Hematopoietic multipotent progenitor cell treated with erythropoietin and hydrocortisone succinate and interleukin-3 and kit ligand, for 15 days (in vitro differentiated cells): ENCODE measurements around the gene ZNF638.
A peak's percentile ranks its signal among the peaks of the same experiment; 100 is the strongest.
"Not testable (repeated sequence)": the region's sequence is repeated elsewhere in the genome, so short reads cannot be mapped to it uniquely, and the experiment has no call there.

ENCODE experiments used
- DNase-seq: peaks from one replicate; pipeline ENCODE4 v3.0.0-alpha.2; 2015; ENCODE audit warnings: low spot score

The ZNF638 gene

DNA sequence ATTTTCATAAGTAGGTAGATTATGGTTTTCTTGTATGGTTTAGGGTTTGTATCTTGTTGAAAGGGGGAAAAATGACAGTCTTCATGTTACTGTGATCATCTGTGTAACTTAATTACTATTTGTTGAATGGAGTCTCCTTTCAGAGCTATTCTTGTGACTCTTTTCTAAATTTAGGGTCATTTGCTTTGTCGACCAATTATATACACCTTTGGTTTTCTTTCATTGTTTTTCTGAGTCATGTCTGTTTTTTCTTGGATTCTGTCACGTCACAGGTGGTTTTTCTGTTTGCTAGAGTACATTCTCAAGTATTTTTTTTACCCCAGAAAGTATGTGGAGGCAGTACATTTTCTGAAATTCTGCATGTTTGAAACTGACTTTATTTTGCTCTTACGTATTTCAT lies 78.0 kb downstream of the ZNF638 start:
- DNase-seq = no peak

DNA sequence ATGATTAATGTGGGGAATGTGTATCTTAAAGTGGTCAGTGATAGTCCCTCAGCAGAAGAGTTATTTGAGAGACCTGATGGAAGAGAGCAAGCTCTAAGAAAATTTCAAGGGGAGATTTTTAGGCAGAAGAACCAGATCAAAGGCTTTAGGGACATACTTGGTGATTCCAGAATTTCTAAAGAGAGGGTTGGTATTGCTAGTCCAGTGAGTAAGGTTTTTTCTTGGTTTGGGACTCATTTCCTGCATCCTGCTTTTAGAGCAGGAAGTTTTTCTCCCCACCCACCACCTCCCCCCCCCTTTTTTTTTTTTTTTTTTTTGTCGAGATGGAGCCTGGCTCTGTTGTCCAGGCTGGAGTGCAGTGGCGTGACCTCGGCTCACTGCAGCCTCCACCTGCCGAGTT lies 79.1 kb downstream of the ZNF638 start:
- no peak for DNase-seq

DNA sequence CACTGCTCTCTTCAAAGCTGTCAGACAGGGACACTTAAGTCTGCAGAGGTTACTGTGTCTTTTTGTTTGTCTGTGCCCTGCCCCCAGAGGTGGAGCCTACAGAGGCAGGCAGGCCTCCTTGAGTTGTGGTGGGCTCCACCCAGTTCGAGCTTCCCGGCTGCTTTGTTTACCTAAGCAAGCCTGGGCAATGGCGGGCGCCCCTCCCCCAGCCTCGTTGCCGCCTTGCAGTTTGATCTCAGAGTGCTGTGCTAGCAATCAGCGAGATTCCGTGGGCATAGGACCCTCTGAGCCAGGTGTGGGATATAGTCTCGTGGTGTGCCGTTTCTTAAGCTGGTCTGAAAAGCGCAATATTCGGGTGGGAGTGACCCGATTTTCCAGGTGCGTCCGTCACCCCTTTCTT lies 85.3 kb downstream of the ZNF638 start:
- DNase-seq = not testable (repeated sequence)

DNA sequence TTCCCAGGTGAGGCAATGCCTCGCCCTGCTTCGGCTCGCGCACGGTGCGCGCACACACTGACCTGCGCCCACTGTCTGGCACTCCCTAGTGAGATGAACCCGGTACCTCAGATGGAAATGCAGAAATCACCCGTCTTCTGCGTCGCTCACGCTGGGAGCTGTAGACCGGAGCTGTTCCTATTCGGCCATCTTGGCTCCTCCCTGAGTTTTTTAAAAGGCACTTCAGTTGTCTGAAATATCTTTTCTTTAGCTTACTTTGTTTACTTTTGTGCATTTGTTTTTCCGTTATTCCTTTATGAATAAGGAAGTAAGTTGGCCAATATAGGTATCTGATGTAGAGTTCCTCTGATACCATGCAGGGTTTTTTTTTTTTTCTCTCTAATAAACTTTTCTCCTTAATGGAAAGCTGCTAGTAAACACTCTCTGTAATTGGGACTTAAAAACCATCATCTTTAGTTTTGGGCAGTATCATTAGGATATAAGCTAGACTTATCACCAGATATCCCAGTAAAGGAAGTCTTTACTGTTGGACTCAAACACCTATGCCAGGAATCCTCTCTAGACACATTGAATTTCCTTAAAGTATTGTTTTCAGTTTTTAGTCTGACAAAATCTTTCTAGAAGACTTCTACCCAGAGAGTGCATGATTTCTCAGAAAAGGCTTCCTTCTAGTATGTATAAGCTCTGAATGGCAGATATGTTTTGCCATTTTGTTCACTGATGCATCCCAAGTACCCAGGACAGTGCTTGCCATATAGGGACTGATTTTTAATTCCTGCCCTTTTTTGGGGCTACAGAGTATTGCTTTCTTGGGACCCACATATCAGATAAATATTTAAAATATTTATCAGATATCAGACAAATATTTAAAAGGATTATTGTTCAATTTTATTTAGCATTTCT lies 86.0 kb downstream of the ZNF638 start:
- peak; percentile 30 for DNase-seq

DNA sequence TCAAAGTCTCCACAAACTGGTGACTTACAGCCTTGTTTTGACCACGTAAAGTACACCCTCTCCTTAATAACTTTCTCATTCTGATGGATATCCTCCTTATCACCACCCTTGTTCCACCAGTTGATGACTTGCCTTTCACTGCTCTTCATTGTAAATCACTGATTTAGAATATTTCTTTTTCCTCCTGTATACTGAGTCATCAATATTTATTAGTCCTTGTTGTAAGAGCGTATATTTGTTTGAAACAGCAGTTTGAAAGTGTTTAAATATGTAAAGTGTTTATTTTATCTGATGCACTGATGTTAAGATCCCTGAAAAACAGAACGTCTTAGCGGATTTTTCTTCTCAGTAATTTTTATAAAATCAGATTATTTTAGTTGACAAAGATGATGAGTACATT lies 87.6 kb downstream of the ZNF638 start:
- peak; percentile 8 for DNase-seq

DNA sequence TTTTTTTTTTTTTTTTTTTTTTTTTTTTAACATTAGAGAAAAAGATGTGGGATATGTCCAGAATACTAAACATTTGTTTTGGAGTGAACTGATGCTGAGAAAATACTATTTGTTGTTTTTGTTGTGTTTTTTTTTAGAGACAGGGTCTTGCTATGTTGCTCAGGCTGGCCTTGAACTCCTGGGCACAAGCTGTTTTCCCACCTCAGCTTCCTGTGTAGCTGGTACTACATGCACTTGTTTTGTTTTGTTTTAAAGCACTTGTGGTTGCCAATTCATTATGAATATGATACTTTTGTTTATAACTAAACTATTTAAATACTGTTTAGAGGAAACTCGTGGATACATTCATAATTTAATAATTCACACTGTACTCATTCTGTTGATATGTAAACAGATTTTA lies 88.4 kb downstream of the ZNF638 start:
- no peak for DNase-seq

DNA sequence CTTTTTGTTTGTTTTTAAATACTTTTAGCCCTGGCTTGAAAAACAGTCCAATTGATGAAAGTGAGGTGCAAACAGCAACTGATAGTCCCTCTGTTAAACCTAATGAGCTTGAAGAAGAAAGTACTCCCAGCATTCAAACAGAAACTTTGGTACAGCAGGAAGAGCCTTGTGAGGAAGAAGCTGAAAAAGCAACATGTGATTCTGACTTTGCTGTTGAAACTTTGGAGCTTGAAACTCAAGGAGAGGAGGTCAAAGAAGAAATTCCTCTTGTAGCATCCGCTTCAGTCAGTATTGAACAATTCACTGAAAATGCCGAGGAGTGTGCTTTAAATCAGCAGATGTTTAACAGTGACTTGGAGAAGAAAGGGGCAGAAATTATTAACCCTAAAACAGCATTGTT lies 91.2 kb downstream of the ZNF638 start:
- no peak for DNase-seq

DNA sequence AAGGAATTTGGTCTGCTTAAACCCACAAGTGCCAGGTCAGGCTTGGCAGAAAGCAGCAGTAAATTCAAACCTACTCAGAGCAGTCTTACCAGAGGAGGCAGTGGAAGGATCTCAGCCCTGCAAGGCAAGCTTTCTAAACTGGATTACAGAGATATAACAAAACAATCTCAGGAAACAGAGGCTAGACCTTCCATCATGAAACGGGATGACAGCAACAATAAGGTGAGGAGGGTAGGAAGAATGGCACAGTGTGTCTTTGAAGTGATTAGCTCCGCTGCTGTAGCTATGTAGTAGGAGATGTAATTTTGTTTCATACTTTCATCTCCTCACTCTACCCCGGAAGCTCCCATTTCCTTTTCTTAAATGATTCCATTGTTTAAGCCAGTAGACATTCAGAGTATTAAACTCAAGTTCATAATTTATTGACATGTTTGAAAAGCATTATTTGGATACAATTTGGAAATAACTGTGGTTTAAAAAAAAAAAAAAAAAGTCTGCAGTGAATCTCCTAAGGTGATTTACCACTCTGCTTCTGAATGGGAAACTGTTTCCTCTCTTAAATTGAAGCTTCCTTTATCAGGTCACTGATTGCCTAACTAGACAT lies 92.3 kb downstream of the ZNF638 start:
- DNase-seq = no peak

DNA sequence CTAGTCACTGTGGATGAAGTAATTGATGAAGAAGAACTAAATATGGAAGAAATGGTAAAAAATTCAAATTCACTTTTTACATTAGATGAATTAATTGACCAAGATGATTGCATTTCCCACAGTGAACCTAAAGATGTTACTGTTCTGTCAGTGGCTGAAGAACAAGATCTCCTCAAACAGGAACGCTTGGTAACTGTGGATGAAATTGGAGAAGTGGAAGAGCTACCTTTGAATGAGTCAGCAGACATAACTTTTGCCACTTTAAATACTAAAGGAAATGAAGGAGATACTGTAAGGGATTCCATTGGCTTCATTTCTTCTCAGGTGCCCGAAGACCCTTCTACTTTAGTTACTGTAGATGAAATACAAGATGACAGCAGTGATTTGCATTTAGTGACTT lies 95.1 kb downstream of the ZNF638 start:
- no peak for DNase-seq

DNA sequence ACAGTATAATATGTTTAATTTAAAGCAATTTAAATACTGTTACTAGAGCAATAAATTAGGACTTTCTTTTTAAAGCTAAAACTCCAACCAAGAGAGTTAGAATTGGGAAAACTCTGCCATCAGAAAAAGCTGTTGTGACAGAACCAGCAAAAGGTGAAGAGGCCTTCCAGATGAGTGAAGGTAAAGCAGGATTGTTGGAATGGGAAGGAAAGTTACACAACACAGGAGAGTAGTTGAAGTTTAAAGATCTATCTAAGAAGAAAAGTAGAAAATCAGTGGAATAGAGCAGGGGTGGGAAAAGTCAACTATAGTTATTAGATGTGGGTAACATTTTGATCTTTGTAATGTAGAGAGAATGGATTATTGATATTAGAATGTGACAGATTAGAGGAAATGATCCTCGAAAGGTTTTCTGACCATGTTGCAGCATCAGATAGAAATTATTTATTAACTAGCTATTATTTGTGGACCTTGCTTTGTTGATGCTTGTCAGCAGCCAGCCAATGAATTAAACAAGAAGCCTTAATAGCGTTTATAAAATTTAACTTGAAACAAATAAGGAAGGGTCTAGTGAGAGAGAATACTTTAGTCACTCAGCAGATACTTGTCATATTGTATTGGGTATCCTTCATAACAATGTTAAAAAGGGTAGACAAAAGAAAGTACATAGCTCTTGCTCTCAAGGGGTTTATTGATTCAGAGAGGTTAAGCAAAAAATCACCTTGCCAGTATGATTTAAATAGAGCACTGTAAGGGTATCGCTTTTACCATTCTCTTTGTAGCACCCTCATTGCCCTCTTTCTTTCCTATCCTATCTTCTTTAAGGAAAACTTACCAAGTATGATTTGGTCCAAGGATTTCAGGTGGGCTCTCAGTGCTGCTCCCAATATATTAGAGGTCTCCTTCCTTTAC lies 97.1 kb downstream of the ZNF638 start:
- DNase-seq = no peak

DNA sequence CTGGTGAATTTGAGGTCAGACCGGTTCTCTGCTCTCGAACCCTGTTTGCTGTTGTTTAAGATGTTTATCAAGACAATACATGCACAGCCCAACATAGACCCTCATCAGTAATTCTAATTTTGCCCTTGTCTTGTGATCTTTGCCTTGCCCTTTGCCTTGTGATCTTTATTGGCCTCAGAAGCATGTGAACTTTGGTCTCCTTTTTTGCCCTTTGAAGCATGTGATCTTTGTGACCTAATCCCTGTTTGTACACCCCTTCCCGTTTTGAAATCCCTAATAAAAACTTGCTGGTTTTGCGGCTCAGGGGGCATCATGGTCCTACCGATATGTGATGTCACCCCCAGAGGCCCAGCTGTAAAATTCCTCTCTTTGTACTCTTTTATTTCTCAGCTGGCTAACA lies 113.6 kb downstream of the ZNF638 start:
- not testable (repeated sequence) for DNase-seq

DNA sequence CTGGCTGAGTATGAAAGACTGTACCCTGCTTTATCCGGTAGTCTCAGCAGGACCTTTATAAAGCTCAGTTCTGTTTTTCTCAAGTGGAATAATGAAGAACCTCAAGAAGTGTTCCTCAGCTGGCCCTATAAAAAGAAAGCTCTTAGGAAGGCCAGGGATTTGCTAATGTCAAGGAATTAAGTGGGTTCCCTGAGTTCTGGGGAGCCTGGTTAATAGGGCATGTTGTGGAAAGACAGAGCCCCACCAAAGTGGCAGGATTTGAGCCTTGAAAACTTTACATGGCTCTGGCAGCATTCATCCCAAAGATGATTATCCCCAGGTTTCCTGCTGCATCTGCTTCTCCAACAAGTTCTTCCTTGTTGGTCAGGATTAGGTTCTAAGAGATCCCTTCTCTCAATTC lies 114.9 kb downstream of the ZNF638 start:
- no peak for DNase-seq

DNA sequence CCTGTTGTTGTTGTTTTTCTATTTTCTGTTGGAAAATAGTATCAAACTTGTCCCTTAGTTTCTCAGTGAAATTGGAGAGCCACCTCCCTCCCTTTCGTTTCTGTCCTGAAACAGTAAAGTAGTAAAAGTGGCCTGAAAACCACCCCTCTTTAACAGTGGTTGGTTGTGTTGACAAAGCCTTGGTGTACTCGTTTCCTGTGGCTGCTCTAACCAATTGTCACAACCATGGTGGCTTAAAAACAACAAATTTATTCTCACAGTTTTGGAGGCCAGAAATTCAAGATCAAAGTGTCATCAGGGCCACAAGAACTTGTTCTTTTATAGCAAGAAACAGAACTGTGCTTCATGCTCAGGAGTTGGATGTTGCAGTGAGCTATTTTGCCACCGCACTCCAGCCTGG lies 117.8 kb downstream of the ZNF638 start:
- no peak for DNase-seq

DNA sequence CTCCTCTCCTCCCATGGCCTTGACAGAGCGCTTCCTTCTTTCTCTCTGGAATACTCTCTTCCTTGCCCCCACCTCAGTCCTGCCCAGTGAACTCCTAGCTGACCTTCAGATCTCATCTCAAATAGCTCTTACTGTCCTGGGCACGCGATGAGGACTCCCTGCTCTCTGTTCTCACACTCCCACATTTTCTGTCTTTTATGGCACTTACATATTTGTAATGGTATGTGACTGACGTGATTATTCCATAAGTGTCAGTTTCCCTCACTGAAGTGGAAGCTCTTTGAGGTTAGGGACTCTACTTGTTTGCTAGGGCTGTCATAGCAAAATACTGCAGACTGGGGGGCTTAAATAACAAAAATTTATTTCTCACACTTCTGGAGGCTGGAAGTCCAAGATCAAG lies 120.1 kb downstream of the ZNF638 start:
- DNase-seq = no peak

DNA sequence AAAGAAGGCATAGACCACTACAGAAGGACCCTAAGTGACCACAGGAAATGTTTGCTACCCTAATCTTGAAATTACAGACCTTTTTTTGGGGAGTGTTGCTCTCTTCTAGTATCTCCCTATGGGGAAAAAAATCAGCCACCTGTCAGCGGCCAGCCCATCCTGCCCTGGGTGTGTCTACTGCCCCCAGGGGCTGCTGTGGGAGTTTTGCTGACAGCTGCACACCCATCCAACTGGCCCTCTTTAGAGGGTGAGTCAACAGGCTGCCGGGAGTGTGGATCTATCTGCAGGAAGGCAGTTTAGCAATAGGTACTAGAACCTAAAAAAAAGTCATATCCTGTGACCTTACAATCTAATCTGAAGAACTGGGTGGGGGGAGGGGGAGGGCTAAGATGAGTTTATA lies 121.0 kb downstream of the ZNF638 start:
- peak; percentile 50 for DNase-seq

DNA sequence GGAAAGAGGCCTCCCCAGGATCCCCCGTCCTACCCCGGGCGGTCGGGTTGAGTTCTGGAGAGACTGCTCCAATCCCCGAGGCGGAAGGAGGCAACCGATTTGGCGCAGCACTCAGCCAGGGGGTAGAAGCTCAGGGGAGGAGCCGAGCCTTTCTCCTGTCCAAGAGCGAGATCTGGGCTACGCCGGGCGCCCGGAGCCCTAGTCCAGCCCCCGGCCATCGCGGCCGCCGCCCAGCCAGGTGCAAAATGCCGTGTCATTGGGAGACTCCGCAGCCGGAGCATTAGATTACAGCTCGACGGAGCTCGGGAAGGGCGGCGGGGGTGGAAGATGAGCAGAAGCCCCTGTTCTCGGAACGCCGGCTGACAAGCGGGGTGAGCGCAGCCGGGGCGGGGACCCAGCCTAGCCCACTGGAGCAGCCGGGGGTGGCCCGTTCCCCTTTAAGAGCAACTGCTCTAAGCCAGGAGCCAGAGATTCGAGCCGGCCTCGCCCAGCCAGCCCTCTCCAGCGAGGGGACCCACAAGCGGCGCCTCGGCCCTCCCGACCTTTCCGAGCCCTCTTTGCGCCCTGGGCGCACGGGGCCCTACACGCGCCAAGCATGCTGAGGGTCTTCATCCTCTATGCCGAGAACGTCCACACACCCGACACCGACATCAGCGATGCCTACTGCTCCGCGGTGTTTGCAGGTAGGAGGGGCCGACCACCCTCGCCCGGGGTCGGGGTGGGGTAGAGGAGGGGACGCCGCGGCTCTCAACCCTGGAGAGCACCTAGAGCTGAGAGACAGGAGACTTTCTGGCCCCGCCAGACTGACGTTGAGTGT lies 122.0 kb downstream of the ZNF638 start, which contains the start of gene DYSF:
DYSF (plus strand) TSS at position 158 of the 817 bp plus-strand sequence.
- DNase-seq = peak; percentile 72

DNA sequence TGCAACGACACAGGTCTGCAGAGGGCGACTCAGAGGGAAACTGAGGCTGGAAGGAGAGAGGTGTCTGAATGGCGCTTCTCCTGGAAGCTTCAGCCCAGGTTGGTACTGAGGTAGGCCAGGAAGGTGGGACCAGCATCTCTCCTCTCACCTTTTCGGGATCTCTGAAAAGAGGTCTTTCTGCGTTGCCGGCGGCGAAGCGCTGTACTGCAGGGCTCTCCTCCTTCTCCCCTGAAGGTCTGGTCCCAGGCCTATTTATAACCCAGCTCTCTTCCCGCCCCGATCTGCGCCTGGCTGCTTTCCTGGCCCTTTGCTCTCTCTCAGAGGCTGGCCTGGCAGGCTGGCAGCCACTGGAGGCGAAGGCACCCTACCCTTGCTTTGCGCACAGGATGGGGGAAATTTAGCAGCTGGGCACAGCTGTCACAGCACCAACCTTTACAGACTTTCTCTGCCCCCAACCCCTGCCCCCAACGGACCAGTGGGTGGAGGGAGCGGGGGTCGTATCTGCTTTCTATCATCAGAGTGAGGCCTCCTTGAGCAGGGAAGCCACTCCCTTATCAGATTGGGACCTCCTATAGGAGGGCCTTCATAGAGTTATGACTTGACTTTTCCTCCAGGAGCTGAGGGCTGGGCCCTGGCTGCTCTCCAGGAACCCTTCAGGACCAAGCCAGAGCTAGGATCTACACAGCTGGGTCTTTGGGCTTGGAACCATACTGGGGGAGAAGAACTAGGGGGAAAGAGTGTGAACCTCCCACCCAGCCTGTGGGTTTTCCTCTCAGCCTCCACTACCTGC lies 122.8 kb downstream of the ZNF638 start:
- peak; percentile 19 for DNase-seq

DNA sequence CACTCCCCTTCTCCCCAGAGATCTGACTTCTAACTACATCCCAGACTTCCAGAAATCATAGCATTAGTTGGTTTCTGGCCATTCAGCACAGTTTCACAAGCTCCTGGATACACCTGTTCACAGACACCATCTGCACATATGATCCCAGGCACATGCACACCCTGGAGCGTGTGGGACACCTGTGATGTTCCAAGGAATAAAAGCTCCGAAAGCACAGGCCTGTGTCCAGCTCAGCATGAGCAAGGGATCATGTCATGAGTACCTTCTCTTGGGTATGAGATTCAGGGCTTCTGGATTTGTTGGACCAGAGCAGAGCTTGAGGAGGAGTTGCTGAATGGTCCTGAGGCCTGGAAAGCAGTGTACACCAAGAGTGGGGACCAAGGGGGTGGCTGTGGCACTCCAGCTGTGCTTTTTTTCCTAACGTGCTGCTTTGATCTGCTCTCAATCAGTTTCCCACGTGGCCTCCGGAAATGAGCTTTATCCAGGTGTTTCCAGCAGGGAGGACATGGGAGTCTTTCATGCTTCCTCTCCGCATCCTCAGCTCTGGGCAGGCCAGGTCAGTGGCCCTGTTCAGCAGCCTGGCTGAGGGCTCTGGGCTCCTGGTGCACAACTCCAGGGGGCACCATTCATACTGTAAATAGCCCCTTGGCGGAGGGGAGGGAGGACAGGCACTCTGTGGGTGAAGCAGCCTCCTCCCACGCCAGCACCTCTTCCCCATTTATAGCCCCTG lies 123.6 kb downstream of the ZNF638 start:
- DNase-seq = no peak

DNA sequence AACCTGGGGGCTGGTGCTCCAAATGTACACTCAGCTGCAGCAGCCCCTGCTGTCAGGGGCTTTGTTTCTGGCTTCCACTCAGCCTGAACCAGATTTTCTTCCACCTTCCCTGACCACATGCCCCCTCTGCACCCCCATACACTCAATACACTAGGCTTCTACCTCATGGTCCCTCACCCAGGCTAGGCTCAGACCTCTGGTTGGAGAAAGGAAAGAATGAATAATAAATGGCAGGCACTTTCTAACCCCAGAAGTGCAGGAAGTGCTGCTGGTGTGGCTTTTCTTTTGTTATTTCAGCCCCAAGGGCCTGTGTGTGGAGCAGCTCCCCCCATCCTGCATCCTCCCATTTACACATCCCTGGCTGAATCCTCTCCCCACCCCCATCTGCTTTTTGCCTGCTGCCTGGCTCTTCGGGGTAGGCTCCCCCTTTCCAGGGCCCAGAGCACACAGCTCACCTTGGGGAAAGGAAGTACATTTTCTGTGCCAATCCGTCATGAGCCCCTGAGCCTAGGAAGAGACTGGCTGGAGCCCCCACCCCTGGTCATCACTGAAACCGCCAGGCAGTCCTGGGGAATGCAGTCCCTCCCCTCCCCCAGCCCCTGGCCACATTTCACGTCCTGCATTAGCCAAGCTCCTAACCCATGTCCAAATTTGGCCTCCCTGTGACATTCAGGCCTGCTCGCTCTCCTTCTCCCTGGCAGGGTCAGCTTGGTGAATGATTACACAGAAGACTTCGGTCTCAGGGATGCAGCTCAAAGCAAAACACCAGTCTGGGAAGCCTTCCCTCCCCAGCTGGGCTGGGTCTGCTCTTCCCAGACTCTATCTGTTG lies 124.4 kb downstream of the ZNF638 start:
- DNase-seq = no peak
